ENCODE data around the gene TANC1.

GRCh38 chr2:159206736-159207380 is 238.4 kb downstream of the TANC1 start:
- TF ChIP-seq CTCF (IDR thresholded peaks at IDR 0.05) (no peak), MYC (IDR thresholded peaks at IDR 0.05; ENCODE audit: borderline replicate concordance, low read length) (no peak), PBX3 (IDR thresholded peaks at IDR 0.05) (no peak), FOSL2 (IDR thresholded peaks at IDR 0.05) (no peak), FOSL2 (CRISPR knock-in tag; IDR thresholded peaks at IDR 0.05) (no peak), EP300 (IDR thresholded peaks at IDR 0.05) (no peak), HDAC2 (IDR thresholded peaks at IDR 0.05) (no peak), SMC3 (IDR thresholded peaks at IDR 0.05) (no peak), MAX (IDR thresholded peaks at IDR 0.05) (no peak), EHMT2 (IDR thresholded peaks at IDR 0.05; ENCODE audit: low read depth) (no peak), PHF8 (IDR thresholded peaks at IDR 0.05; ENCODE audit: borderline replicate concordance, low read depth) (no peak), MAFK (IDR thresholded peaks at IDR 0.05; ENCODE audit: partially characterized antibody) (no peak)

Measured in A549 (cell line).